GM12891 (cell line): ENCODE measurements around the gene RXFP4.
"Not testable (repeated sequence)": the region's sequence is repeated elsewhere in the genome, so short reads cannot be mapped to it uniquely, and the experiment has no call there.

ENCODE experiments used
- POLR2A ChIP-seq: IDR thresholded peaks from 2 replicates; pipeline ENCODE4 v1.6.1; 2011; ENCODE audit warnings: low read depth, low read length, control low read depth
- POLR2AphosphoS5 ChIP-seq: IDR thresholded peaks from 2 replicates; pipeline ENCODE4 v1.6.1; 2011; ENCODE audit warnings: low read depth, low read length, control low read depth
- SPI1 ChIP-seq: IDR thresholded peaks from 2 replicates; pipeline ENCODE4 v1.6.1; 2011; ENCODE audit warnings: low read depth, low read length, control low read depth
- TAF1 ChIP-seq: IDR thresholded peaks from 2 replicates; pipeline ENCODE4 v1.6.1; 2011; ENCODE audit warnings: low read depth, low read length, control low read depth

GRCh38 chr1:155895617-155896016 lies 45.8 kb upstream of the RXFP4 start:
- TF ChIP-seq POLR2A, POLR2AphosphoS5, SPI1, TAF1: not testable (repeated sequence)
